Right ventricle myocardium inferior (tissue), 1 donor: ENCODE results near the gene REXO5. TPM values are rescaled to one million over a fixed set of nuclear protein-coding genes. Genes with fewer than 3 reads are reported as not detected.
A peak's percentile ranks its signal among the peaks of the same experiment; 100 is the strongest.

ENCODE experiments used
- ATAC-seq: fragments of 200-7000 bp; cut with Tn5 transposase; one replicate; pipeline ENCODE4 v1.9.1; 2020; ENCODE audit warnings: mild to moderate bottlenecking, moderate library complexity
- DNase-seq: peaks from one replicate; pipeline ENCODE4 v3.0.0; 2021; ENCODE audit errors: missing footprints
- intact Hi-C: fragments of 100-400 bp; cut with DNase I; formaldehyde crosslinking; loops from one replicate; pipeline ENCODE4 v1.11.0; 2022
- total RNA-seq: library from RNA; stranded (reverse); fragmentation: NEBNext Ultra II Directional; extraction: Animal tissue kit (Norgen Biotek cat#: 25700); gene quantifications from one replicate; pipeline ENCODE4 v1.2.1, GENCODE V29; 2021
- donor health status: DM: no; HTN: yes; CAD: no; lungs with severe emphysema.

The REXO5 gene
- total RNA-seq, 1 donor from 2014 or later: 5.8 TPM

- no peak for DNase-seq
- intact Hi-C loops: loop anchor here (5.0 kb wide), 1 partner anchor 37 kb away; the partner anchor contains the start of genes DCUN1D3 and LYRM1
- ATAC-seq: no peak
These were observed 59.2 kb downstream of the REXO5 start for GRCh38 chr16:20865420-20866131.

DNA sequence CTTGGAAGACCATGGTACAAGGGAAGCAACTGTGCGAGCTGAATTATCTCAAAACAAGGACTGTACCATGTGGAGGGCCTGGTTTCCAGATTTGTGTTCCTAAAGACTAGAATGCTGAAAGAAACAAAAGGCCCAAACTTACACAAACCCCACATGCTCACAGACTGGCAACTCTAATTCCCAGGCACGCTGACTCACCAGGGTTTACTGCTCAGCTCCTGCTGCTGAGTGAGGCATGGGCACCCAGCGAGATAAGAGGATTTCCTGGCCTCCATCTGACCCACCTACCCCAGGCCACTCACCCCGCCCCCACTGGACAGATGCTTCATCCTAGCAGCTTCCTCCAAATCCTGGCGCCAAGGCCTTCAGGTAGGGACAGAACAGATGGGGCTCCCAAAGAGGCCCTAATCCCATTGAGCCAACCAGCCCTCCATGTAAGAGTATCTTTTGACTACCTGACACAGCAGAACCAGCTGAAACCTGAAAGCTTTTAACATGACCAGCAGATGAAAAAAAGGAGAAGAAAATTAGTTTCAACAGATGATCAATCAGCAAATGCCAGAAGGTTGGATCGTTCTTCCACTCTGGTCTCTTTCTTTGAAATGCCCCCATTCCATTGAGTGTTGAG is 59.9 kb downstream of the REXO5 start:
- DNase-seq (peak; percentile 69), ATAC-seq (no peak)
- intact Hi-C loops: loop anchor here (5.0 kb wide), 1 partner anchor 36 kb away; the partner anchor contains the start of genes DCUN1D3 and LYRM1

DNA sequence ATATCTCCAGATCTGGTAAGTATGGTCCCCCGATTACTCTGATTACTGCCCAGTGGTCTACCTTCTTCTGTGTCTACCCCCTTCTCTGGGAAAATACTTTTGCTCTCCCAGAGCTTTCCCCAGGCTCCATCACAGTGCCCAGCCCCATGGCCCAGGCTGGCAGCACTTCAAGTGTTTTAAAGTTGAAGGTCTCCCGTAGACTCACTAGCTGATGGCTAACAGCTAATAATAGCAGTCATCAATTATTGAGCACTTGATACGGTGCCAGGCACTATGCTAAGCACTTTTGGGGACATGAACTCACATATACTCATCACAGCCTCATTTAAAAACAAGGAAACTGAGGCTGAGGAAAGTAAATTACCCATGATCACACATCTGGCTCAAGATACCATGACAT is 60.5 kb downstream of the REXO5 start:
- intact Hi-C loops: loop anchor here (5.0 kb wide), 1 partner anchor 36 kb away; the partner anchor contains the start of genes DCUN1D3 and LYRM1
- ATAC-seq (peak; percentile 63), DNase-seq (no peak)

DNA sequence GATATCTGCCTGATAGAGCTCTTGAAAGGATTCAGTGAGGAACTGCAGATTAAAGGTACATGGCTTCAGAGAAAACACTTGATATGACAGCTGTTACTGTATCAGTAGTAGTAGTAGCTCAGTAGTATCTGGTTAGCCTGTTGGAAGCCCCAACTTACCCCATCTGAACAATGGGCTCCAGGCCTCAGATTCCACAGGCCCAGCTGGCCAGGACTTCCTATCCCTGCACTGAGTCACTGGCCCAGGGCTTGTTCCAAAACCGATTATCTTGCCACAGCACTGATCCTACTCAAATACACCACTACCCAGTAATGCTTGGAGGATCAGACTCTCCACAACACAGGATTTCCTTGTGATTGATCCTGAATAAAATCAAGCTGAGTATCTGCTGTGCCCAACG is 61.3 kb downstream of the REXO5 start:
- ATAC-seq (no peak), DNase-seq (no peak)
- intact Hi-C loops: loop anchor here (5.0 kb wide), 1 partner anchor 35 kb away; the partner anchor contains the start of genes DCUN1D3 and LYRM1

DNA sequence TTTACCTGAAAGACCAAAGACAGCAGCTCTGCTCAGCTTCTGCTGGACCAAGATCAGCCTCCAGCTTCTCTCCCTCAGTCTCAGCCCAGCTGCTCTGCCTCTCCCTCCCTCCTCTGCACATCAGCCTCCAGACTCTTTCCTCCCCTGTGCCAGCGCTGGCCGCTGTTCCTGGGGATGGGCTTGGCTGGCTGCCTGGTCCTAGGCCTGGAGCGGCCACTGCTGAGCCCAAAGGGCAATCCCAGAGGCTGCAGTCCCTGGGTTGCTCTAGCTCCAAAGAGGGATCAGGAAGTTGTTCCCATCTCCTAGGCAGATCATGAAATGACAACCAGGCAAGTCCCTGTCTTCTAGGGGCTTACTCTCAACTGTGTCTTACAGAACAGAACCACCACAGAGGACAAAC is 62.6 kb downstream of the REXO5 start:
- intact Hi-C loops: loop anchor here (5.0 kb wide), 1 partner anchor 33 kb away; the partner anchor contains the start of genes DCUN1D3 and LYRM1
- DNase-seq (peak; percentile 89), ATAC-seq (peak; percentile 95)

GRCh38 chr16:20870122-20870820 is 63.9 kb downstream of the REXO5 start:
- ATAC-seq (no peak), DNase-seq (no peak)
- intact Hi-C loops: no loop called here

DNA sequence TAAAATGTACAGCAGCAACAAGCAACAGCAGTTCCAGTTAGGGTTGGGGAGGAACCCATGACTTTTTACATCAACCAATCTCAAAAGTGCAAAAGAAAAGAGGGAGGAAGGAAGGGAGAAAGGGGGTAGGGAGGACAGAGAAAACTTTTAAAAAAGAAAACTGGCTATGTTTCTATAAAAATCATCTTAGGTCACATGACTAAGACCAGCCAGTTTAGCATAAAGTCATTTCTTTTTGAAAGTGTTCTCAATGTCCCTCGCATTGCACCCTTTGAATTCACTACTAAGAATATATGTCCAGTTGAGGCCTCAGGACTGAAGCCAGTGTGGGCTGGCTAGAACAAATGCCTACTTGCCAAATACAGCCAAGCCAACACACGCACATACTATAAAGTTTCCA is 64.9 kb downstream of the REXO5 start:
- ATAC-seq: no peak
- no peak for DNase-seq
- intact Hi-C loops: no loop called here

DNA sequence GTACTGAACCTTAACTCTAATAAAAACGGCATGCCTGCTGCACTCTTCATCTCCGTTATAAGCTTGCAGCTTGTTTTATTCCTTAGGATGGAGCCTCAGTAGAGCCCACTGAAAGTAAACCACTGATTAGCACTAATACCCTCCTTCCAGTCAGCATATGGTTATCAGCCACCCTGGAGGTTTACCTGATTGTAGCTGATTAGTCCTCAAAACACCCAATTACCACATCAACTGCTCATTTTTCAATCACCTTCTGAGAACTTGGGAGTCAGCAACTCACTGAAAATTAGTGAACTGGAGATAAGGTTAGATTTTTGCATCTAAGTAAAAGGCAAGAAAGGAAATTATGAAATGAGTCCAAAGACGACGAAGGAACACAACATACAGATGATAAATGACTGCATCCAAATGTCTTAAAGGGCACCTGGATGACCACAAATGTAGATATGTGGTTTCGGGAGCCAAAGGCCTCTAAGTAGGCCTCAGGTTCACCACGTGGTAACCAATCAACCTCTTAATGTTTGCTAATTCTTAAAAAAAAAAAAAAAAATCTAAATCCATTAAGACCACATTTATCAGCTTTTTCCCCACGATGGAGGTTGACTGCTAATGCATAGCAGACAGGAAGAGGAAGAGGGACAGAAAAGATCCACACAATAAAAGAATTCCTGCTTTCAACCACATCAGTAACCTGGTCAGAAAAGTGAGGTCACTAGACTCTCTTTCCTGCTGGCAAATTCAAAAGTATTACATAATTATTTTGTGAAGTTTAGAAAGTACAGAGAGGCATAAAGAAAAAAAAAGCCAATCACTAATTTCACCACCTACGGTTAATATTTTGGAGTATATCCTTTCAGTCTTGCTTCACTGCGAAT is 65.9 kb downstream of the REXO5 start:
- intact Hi-C loops: no loop called here
- no peak for DNase-seq
- ATAC-seq: no peak

DNA sequence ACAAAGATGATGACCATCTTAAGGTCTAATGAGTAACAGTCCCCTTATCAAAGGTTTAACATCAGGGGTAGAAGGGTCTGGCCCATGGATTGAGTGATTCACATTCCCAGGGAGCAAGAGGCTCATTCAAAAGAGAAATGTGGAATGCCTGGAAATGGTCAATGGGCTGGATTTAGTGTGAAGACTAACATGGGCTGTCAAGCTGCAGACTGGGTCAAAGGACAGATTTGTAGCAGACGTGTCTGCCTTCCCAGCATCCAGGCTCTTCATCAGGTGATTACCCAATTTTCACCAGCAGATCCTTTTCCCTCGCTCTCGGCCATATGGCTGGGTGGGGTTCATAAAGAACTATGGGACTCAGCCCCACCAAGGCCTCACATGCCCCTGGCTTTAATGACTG is 67.0 kb downstream of the REXO5 start:
- no peak for DNase-seq
- intact Hi-C loops: no loop called here
- no peak for ATAC-seq

GRCh38 chr16:20874088-20874581 is 67.8 kb downstream of the REXO5 start:
- intact Hi-C loops: no loop called here
- ATAC-seq (no peak), DNase-seq (no peak)

DNA sequence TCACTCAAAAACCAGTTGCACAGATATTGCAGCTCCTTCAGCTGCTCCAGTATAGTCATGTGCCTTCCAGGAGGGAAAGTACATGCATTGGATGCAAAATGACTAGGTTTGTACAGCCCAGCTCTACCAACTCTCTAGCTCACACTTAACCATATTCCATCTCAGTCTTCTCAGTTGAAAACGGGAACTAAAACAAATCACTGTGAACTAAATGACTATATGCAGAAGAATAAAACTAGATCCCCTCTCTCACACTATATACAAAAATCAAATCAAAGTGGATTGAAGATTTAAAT is 69.0 kb downstream of the REXO5 start:
- ATAC-seq: no peak
- intact Hi-C loops: no loop called here
- no peak for DNase-seq

GRCh38 chr16:20878682-20879147 is 72.4 kb downstream of the REXO5 start:
- intact Hi-C loops: no loop called here
- ATAC-seq: peak; percentile 93
- no peak for DNase-seq

- no peak for DNase-seq
- intact Hi-C loops: no loop called here
- ATAC-seq: no peak
These were observed 73.1 kb downstream of the REXO5 start for GRCh38 chr16:20879175-20880040.

GRCh38 chr16:20880867-20881502 is 74.7 kb downstream of the REXO5 start:
- ATAC-seq: no peak

GRCh38 chr16:20881503-20881878 is 75.2 kb downstream of the REXO5 start:
- ATAC-seq: no peak
- DNase-seq: no peak
- intact Hi-C loops: no loop called here

More at GRCh38 chr16:20880867-20881502, 74.7 kb downstream of the REXO5 start:
- intact Hi-C loops: no loop called here
- no peak for DNase-seq

GRCh38 chr16:20883554-20884239 is 77.4 kb downstream of the REXO5 start:
- ATAC-seq (peak; percentile 42), DNase-seq (no peak)
- intact Hi-C loops: no loop called here

GRCh38 chr16:20884240-20884556 is 77.9 kb downstream of the REXO5 start:
- DNase-seq (no peak), ATAC-seq (no peak)
- intact Hi-C loops: no loop called here
